T1000 (cell line): ENCODE data around the gene RUNDC3A.

Source experiments
- DNase-seq: peaks from one replicate; lab custom pipeline; 2025; ENCODE audit warnings: mixed read lengths; lab: John Stamatoyannopoulos, UW

Gene RUNDC3A

DNA sequence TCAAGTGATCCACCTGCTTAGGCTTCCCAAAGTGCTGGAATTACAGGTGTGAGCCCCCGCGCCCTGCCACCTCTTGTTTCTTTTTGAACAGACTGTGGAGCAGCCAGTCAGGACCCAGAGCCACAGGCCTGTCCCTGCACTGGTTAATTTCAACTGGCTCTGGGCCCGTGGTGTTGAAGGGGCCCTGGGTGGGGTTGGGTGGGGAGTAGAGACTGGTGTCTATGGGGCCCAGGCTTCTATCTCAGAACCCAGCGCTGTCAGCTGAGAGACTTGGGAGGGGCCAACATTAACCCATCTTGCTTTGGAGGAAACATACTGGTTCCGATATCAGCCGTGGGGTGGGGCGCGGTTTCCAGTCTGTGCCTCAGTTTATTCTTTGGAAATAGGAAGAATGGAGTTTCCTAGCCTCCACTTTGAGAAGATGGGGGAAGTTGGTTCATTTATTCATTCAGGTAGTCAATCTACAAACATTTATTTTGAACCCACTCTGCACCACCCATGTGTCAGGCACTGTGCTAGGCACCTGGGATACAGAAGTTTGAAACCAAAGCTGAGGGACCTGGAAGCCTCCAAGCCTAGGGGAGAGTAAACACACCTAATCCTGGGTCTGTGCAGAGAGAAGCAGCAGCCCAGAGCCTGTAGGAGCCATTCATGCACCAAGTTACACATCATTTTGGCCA is 24.9 kb upstream of the RUNDC3A start:
- no peak for DNase-seq

DNA sequence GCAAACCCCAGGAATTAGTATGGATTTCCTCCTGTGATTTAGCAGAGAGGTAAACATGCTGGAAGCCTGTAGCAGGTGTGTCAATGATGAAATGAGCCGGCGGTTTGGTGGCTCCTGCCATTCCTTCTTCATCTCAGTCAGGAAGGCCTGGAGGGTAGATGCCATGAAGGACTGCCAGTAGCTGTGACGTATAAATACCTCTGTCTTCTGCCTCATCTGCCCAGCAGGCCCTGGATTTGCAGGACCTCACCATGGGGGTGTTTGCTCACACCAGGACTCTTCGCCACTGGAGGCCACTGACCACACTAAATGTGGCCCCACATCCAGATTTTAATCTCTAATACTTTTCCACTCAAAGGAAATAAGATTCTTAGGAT is 24.4 kb upstream of the RUNDC3A start:
- no peak for DNase-seq

DNA sequence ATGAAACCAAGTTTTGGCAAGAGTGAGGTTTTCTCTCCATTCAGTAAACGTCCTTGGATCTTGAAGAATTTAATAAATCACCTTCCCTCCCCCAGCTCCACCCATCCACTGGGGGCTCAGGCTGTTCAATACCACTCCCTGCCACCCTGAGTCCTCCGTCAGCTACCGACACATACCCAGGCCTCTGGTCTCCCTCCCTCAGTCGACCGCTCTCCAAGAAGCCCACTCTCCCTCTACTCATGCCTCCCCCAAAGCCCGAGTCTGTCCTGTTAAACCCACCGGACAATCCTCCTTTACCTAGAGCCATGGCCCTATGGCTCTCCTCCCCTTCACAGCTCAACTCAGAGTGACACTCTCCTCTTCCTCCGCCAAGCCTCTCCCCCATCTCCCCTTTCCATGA is 20.8 kb upstream of the RUNDC3A start:
- DNase-seq = no peak

DNA sequence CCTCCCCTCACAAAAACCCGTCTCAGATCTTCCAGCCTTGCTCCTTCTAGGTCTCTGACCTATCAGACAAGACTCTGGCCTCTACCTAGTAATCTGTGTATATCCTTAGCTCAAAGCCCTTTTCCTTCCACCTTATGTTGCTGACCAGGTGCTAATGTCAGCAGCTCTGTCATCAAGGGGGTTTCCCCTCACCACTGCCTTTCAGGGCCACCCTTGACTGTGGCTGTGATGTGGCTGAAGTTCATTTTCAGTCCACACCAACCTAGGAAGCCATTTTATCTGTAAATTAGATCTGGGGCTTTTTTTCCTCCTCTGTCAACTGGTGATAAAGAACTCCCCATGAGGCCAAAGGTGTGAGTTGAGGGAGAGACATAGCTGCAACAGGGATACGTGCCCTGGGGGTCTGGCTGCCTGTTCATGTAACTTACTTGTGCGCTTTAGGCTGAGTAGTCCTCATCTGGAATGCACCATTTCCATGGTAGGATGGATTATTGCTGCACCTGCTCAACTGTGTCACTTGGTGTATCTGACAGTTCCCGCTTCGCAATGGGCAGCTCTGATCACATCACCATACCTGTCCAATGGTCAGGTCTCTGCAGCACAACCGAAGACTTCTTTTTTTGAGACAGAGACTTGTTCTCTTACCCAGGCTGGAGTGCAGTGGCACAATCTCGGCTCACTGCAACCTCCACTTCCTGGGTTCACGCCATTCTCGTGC is 14.7 kb upstream of the RUNDC3A start:
- no peak for DNase-seq

DNA sequence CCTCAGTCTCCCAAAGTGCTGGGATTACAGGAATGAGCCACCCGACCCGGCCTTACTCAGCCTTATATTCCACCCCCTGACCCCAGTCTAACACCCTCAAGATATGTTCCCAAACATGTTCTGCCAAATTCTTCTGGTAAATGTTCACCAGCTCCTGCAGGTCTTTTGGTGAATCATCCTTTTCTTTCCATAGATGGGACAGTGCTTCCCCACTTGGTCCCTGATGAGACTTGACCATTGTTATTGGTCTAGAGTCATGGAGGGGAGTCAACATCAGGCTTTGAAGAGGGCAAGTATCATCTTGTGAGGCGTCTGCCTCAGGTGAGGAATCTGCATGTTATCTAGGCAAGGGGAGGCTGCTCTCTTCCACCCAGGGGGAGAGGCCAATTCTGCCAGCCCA is 10.4 kb upstream of the RUNDC3A start:
- no peak for DNase-seq

DNA sequence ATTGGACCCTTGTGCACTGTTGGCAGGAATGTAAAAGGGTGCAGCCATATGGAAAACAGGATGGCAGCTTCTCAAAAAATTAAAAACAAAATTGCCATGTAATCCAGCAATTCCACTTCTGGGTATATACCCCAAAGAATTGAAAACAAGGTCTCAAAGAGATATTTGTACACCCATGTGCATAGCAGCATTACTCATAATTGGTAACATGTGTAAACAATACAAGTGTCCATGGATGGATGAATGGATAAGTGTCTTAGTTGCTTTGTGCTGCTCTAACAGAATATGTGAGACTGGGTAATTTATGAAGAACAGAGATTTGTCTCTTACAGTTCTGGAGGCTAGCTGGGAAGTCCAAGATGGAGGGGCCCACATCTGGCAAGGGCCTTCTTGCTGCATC is 3.8 kb upstream of the RUNDC3A start:
- no peak for DNase-seq

DNA sequence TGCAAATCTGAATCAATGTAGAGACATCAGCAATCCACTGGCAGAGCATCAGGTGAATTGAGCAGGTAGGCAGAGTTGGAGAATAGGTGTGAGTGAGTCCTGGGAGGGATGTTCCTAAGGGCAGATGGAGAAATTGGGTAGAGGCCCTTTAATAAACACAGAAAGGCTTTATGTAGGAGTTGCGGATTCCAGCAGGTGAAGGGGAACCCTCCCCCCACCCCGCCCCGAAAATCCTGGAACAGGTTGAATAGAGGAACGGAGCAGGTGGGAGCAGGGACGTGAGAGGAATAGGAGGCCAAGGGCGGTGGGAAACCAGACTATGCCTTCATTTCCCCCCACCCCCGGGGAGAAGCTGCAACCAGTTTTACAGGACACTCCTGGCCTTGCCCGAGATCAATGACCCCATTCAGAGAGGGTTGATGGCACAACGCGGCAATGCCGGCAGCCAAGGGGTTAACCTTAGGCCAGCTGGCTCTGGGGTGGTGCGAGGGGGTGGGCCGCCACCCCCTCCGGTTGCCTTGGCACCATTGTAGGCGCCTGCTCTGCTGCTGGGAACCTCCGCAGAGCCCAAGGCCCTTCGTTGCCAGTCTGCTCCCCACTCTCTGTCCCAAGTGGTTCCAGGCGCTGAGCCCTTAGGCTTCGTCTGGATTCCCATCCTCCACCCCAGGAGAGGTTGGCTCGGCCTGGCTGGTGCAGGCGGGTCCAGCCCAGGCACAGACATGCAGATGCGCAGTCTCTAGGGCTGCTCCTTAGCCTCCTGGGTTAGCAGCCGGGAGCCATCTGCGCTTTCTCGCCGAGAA is 814 bp upstream of the RUNDC3A start:
- no peak for DNase-seq

DNA sequence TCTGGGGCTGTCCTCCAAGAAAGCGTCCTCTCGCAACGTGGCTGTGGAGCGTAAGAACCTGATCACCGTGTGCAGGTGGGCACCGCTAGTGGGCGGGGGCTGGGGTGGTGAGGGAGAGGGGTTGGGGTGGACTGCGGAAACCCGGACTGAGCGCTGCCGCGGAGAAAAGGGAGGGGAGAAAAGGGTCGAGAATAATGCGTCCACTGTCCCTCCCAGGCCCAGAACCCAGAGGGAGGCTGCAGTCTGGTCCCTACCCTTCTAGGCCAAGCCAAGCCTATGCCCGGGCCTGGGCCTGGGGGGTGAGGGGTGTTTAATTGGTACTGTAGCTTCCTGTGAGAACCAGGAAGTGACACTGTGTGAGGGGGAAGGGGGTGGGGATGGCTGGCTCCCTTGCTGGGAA is 464 bp downstream of the RUNDC3A start:
- DNase-seq = no peak

DNA sequence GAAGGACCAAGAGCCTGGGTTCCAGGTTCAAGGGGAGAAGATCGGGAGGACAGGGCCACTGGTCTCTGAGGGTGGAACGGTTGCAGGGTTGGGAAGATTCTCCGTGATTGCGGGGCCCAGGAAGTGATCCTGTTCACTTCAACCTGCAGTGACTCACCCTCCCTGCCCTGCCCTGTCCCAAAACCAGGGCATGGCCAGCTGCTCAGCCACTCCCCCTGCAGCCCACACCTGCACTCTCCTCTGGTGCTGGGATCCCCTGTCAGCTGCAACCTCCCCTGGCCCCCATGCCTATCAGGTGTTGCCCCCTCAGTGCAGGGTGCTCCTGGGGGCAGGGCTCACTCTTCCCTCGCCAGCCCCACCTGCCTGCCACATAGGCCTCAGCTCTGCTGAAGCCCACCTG is 1.1 kb downstream of the RUNDC3A start:
- no peak for DNase-seq

DNA sequence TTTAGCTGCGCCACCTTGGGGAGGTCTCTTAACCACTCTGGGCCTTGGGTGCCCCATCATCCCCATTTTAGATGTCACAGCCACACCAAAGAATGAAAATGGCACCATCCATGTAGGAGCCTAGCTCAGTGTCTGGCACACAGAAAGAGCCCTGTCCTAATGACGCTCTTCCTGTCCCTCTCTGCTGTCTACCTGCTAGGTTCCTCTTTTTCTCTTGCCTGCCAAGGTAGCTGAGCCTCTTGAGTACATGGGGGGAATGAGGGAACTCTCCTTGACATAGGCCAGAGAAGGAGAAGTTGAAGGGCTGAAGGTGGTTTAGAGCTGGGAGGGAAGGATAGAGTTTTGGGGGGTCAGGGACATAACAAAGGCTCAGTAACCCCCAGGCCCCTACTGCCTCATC is 1.8 kb downstream of the RUNDC3A start:
- no peak for DNase-seq

DNA sequence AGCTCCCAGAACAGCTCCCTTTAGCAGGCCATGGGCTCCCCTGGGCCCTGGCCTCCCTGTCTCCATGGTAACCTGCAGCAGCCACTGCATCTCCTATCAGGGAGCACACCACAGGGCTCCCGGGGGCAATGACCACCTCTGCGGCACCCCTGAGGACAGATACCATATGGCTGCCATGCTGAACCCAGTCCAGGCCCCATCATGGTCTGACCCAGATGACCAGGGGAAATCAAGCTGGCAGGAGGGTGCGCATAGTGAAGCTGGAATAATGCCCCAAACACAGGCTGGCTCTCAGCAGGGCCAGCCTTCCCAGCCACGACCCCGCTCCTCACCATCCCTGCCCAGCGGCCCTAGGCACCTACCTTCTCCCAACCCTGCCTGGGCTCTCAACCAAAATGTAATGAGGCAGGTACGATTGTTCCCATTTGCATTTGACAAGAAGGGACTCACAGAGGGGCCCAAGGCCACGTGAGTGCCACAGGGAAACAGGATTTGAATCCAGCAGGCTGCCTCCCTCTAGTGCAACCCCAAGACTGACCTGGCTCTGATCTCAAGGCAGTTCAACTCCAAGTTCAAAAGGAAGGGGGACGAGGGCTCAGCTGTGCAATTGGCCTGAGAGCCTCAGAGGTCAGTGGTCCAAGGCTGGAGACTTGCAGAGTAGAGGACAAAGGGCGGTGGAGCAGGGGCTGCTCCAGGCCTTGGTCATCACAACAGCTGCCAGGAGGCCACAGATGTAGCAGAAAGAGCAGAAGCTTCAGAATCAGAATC is 2.4 kb downstream of the RUNDC3A start:
- no peak for DNase-seq

DNA sequence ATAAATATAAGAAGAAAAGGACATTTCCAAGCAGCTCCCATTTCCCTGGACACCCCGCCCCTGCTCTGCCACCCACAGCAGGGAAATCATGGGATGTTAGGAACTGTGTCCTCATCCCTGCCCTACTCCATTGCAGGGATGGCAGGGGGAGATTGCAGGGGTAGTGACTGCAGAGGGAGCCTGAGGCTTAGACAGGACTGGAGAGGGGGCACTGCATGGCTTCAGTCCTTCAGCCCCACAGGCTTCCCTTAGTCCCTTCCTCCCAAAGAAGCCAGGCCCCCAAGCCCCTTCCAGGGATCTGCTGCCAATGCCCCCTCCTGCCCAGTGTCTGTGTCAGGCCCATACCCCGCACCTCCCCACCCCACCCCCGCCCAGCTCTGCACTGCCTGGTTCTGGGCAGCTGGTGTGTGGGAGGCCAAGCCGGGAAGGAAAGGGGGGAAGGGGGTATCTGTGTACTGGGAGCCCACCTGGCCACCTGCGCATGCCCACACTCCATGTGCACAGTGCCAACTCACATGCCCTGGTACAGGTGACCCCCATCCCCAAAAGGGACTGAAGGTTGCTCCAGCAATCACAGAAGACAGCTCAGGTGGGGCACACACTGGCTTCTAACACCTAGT is 3.3 kb downstream of the RUNDC3A start:
- DNase-seq = no peak

DNA sequence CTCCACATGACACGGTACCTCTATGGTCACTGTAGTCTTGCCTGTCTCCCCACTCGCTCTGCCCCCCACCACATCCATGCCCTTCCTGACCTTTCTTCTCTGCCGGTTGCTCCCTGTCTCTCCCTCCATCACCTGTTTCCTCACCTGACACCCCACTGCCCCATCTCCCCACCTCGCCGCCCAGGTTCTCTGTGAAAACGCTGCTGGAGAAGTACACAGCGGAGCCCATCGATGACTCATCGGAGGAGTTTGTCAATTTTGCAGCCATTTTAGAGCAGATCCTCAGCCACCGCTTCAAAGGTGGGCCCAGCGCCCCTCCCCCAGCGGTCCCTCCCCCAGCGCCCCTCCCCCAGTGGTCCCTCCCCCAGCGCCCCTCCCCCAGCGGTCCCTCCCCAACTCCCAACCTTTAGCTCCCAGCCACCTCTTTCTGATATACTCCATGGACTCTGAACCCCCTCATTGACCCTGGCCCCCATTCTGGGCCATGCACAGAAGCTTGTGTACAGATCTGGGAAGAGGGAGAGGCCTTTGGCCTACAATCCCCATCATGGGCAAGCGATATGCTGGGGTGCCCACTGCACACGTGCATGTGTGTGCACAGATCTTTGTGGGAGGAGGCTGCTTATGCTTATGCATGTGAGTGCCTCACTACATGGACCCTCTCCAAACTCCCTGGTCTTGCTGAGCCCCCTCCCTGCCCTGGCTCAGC is 4.1 kb downstream of the RUNDC3A start:
- DNase-seq = no peak

DNA sequence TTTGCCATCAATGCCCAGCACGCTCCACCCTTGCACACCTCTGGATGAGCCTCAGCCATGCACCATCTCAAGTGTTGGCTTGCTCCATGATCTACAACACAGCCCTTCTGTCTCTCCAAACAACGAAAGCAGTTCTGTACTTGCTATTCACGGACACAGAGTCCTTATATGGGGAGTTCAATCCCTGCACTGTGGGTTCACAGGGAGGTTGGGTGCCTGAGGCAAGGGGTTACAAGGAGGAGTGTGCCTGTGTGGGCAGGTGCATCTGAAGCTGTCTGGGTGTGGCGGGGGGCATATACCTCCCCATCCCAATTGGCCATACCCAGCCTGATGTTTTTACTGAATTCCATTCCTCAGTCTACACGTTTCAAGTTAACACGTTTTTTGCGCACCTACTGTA is 5.6 kb downstream of the RUNDC3A start:
- DNase-seq = no peak

DNA sequence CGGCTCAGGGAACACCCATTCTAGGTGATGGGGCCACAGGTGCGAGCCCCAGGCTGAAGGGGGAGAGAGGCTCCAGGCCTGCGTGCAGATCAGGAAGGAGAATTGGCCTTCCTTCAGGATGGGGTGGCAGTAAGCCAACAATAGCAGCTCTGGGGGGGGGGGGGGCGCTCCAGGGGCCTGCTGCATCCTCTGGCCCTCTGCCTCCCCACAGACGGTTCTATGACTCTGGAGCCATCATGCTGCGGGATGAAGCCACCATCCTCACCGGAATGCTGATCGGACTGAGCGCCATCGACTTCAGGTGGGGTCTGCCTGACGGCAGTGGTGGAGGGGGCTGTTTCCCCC is 6.1 kb downstream of the RUNDC3A start:
- no peak for DNase-seq

DNA sequence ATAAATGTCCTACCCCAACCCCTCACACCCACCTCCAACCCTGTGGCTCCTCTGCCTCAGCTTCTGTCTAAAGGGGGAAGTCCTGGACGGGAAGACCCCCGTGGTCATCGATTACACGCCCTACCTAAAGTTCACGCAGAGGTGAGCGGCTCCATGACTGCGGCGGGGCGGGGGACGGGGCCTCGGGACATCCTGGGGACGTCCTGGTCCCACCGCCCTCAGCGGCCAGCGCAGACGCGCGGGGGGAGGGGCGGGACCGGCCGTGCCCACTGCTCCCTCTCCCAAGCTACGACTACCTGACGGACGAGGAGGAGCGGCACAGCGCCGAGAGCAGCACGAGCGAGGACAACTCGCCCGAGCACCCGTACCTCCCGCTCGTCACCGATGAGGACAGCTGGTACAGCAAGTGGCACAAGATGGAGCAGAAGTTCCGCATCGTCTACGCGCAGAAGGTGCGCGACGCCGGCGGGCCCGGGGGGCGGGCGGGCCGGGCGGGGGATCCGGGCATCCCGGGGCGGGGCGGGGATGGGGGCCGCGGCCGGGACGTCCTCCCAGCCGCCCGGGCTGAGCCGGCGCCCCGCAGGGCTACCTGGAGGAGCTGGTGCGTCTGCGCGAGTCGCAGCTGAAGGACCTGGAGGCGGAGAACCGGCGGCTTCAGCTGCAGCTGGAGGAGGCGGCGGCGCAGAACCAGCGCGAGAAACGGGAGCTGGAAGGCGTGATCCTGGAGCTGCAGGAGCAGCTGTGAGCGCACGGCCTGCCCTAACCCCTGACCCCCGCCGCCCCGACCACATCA is 6.7 kb downstream of the RUNDC3A start:
- no peak for DNase-seq

DNA sequence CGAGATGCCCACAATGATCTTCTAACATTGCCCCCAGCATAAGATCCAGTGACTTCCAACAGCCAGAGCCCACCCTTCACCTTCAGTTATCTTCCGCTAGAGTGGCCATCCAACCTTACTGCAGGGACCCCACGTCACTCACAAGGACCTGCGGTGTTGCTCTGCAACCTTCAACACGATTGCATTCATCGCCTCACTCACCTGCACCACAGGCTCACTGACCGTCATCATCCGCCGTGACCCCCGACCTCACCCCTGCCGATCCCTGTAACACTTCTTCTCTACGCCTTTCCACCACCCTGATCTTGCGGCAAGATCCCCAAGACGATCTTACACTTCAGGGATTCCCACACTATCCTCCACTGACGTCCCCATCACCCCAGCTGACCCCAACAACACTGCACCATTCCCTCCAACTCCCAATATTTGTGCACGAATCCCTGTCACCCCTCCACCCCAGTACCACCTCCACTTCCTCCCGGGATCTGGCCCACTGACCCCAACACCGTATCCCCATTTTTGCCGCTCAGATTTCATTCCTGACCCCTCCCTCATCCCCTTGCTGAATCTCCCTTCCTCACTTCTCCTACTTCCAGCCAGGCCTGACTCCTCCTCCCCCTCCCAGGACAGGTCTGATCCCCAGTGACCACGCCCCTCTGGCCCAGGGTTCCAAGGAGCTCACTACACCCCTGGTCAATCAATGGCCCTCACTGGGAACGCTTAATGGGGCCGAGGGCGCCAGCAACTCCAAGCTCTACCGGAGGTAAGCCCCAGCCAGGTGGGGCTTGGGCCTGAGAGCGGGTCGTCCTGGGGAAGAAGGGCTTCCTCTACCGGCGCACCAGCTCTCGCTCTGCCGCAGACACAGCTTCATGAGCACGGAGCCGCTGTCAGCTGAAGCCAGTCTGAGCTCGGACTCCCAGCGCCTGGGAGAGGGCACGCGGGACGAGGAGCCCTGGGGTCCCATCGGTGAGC is 7.6 kb downstream of the RUNDC3A start:
- no peak for DNase-seq

DNA sequence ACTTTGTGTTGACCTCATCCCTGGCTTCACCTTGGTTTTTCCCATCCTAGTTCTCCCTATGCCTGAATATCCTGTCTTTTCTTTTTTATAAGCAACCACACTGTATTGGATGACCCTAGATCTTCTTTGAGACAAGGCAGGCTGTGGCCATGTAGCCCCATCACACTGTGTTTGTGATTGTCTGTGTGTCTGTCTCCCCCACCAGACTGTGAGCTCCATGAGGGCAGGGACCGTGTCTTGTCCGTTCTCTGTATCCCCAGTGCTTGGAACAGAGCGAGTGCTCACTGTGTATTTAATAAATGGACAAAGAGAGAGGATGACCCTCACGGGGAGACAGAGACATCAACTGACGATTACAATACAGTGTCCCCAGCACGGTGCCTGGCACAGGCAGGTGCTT is 9.1 kb downstream of the RUNDC3A start:
- DNase-seq = no peak
